ENCODE data around the gene ACVR1B. TPM values are rescaled to one million over a fixed set of nuclear protein-coding genes. Genes with fewer than 3 reads are reported as not detected.

ACVR1B gene
- total and polyA plus RNA-seq, 2 experiments from 2014 or later: 2.4 to 7.5 TPM

DNA sequence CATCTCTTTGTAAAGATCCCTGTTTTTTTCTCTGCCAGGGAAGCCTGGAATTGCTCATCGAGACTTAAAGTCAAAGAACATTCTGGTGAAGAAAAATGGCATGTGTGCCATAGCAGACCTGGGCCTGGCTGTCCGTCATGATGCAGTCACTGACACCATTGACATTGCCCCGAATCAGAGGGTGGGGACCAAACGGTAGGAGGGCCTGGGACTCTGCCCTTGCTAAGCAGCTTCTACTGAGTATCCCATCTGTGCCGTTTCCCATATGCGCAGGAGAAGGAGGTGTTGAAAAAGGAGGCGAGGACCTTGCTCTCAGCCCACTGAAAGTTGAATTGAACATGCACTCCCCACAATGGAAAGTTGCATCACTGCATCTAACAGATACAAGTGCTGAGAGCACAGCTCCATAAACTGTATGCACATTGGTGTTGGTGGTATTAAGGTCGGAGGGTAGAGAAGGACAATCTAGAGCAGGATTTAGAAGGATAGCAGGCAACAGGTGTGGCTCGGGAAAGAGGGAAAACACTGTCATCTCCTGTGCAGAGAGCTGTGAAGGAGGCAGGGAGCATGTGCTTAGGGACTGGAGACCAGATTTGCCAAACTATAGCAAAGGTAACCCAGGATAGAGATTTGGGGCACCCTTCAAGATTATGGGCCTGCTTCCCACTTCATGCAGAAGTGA, 33.8 kb downstream of the ACVR1B start:
- no peak for DNase-seq (ENCODE audit: low spot score)
- H3K4me2 ChIP-seq: no peak overlapping the region
- TF ChIP-seq, protein P1, sequence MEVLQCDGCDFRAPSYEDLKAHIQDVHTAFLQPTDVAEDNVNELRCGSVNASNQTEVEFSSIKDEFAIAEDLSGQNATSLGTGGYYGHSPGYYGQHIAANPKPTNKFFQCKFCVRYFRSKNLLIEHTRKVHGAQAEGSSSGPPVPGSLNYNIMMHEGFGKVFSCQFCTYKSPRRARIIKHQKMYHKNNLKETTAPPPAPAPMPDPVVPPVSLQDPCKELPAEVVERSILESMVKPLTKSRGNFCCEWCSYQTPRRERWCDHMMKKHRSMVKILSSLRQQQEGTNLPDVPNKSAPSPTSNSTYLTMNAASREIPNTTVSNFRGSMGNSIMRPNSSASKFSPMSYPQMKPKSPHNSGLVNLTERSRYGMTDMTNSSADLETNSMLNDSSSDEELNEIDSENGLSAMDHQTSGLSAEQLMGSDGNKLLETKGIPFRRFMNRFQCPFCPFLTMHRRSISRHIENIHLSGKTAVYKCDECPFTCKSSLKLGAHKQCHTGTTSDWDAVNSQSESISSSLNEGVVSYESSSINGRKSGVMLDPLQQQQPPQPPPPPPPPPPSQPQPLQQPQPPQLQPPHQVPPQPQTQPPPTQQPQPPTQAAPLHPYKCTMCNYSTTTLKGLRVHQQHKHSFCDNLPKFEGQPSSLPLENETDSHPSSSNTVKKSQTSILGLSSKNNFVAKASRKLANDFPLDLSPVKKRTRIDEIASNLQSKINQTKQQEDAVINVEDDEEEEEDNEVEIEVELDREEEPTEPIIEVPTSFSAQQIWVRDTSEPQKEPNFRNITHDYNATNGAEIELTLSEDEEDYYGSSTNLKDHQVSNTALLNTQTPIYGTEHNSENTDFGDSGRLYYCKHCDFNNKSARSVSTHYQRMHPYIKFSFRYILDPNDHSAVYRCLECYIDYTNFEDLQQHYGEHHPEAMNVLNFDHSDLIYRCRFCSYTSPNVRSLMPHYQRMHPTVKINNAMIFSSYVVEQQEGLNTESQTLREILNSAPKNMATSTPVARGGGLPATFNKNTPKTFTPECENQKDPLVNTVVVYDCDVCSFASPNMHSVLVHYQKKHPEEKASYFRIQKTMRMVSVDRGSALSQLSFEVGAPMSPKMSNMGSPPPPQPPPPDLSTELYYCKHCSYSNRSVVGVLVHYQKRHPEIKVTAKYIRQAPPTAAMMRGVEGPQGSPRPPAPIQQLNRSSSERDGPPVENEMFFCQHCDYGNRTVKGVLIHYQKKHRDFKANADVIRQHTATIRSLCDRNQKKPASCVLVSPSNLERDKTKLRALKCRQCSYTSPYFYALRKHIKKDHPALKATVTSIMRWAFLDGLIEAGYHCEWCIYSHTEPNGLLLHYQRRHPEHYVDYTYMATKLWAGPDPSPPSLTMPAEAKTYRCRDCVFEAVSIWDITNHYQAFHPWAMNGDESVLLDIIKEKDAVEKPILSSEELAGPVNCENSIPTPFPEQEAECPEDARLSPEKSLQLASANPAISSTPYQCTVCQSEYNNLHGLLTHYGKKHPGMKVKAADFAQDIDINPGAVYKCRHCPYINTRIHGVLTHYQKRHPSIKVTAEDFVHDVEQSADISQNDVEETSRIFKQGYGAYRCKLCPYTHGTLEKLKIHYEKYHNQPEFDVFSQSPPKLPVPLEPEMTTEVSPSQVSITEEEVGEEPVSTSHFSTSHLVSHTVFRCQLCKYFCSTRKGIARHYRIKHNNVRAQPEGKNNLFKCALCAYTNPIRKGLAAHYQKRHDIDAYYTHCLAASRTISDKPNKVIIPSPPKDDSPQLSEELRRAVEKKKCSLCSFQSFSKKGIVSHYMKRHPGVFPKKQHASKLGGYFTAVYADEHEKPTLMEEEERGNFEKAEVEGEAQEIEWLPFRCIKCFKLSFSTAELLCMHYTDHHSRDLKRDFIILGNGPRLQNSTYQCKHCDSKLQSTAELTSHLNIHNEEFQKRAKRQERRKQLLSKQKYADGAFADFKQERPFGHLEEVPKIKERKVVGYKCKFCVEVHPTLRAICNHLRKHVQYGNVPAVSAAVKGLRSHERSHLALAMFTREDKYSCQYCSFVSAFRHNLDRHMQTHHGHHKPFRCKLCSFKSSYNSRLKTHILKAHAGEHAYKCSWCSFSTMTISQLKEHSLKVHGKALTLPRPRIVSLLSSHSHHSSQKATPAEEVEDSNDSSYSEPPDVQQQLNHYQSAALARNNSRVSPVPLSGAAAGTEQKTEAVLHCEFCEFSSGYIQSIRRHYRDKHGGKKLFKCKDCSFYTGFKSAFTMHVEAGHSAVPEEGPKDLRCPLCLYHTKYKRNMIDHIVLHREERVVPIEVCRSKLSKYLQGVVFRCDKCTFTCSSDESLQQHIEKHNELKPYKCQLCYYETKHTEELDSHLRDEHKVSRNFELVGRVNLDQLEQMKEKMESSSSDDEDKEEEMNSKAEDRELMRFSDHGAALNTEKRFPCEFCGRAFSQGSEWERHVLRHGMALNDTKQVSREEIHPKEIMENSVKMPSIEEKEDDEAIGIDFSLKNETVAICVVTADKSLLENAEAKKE (CRISPR knock-in tag; IDR thresholded peaks at IDR 0.05): no peak
- TF ChIP-seq, protein P2, sequence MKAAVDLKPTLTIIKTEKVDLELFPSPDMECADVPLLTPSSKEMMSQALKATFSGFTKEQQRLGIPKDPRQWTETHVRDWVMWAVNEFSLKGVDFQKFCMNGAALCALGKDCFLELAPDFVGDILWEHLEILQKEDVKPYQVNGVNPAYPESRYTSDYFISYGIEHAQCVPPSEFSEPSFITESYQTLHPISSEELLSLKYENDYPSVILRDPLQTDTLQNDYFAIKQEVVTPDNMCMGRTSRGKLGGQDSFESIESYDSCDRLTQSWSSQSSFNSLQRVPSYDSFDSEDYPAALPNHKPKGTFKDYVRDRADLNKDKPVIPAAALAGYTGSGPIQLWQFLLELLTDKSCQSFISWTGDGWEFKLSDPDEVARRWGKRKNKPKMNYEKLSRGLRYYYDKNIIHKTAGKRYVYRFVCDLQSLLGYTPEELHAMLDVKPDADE (IDR thresholded peaks at IDR 0.05): no peak
- TF ChIP-seq, protein P3, sequence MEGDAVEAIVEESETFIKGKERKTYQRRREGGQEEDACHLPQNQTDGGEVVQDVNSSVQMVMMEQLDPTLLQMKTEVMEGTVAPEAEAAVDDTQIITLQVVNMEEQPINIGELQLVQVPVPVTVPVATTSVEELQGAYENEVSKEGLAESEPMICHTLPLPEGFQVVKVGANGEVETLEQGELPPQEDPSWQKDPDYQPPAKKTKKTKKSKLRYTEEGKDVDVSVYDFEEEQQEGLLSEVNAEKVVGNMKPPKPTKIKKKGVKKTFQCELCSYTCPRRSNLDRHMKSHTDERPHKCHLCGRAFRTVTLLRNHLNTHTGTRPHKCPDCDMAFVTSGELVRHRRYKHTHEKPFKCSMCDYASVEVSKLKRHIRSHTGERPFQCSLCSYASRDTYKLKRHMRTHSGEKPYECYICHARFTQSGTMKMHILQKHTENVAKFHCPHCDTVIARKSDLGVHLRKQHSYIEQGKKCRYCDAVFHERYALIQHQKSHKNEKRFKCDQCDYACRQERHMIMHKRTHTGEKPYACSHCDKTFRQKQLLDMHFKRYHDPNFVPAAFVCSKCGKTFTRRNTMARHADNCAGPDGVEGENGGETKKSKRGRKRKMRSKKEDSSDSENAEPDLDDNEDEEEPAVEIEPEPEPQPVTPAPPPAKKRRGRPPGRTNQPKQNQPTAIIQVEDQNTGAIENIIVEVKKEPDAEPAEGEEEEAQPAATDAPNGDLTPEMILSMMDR (conservative IDR thresholded peaks at IDR 0.05; ENCODE audit: low read depth in 2 of 2): no peak
- TF ChIP-seq CREB1 (CRISPR knock-in tag; IDR thresholded peaks at IDR 0.05; ENCODE audit: low read depth): no peak
- no peak for TF ChIP-seq ZNF331 (CRISPR knock-in tag; IDR thresholded peaks at IDR 0.05; ENCODE audit: low read depth)
- no peak for TF ChIP-seq EZH2 (IDR thresholded peaks at IDR 0.05; ENCODE audit: low read depth, unreplicated experiment)
- TF ChIP-seq STAT1 (IDR thresholded peaks at IDR 0.05; ENCODE audit: unreplicated experiment): no peak
- TF ChIP-seq EZH2phosphoT487 (IDR thresholded peaks at IDR 0.05; ENCODE audit: unreplicated experiment): no peak
- TF ChIP-seq NANOG (IDR thresholded peaks at IDR 0.05; ENCODE audit: borderline replicate concordance): no peak
- TF ChIP-seq POLR2AphosphoS5 (IDR thresholded peaks at IDR 0.05; ENCODE audit: low read depth): no peak
- TF ChIP-seq, protein P4, sequence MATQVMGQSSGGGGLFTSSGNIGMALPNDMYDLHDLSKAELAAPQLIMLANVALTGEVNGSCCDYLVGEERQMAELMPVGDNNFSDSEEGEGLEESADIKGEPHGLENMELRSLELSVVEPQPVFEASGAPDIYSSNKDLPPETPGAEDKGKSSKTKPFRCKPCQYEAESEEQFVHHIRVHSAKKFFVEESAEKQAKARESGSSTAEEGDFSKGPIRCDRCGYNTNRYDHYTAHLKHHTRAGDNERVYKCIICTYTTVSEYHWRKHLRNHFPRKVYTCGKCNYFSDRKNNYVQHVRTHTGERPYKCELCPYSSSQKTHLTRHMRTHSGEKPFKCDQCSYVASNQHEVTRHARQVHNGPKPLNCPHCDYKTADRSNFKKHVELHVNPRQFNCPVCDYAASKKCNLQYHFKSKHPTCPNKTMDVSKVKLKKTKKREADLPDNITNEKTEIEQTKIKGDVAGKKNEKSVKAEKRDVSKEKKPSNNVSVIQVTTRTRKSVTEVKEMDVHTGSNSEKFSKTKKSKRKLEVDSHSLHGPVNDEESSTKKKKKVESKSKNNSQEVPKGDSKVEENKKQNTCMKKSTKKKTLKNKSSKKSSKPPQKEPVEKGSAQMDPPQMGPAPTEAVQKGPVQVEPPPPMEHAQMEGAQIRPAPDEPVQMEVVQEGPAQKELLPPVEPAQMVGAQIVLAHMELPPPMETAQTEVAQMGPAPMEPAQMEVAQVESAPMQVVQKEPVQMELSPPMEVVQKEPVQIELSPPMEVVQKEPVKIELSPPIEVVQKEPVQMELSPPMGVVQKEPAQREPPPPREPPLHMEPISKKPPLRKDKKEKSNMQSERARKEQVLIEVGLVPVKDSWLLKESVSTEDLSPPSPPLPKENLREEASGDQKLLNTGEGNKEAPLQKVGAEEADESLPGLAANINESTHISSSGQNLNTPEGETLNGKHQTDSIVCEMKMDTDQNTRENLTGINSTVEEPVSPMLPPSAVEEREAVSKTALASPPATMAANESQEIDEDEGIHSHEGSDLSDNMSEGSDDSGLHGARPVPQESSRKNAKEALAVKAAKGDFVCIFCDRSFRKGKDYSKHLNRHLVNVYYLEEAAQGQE (IDR thresholded peaks at IDR 0.05; ENCODE audit: unreplicated experiment): no peak
- no peak for TF ChIP-seq JUNB (IDR thresholded peaks at IDR 0.05; ENCODE audit: unreplicated experiment)
- no peak for TF ChIP-seq ZNF114 (CRISPR knock-in tag; IDR thresholded peaks at IDR 0.05)
- Mint-ChIP-seq H3K9me3 (no peaks in the 10 kb centered on the region), H3K4me3 (no peak overlapping the region), H3K27ac (no peak overlapping the region), H3K36me3 (ENCODE audit: low read depth) (peaks cover 27% of the 10 kb centered on the region), H3K27me3 (ENCODE audit: insufficient read depth, low read depth, poor library complexity) (peaks cover 2% of the 10 kb centered on the region), H3K4me1 (no peaks in the 10 kb centered on the region)
- no peak for ATAC-seq
- no peak overlapping the region for H3K4me3 ChIP-seq
- H4K20me1 ChIP-seq (replicated peaks; ENCODE audit: insufficient read depth): peaks cover 3% of the 10 kb centered on the region; the same call in 1 of the 2 replicates
- no peaks in the 10 kb centered on the region for H3K4me1 ChIP-seq (ENCODE audit: insufficient read depth)
- no peaks in the 10 kb centered on the region for H3F3A ChIP-seq (replicated peaks; ENCODE audit: low read depth)
- H3K27ac ChIP-seq (ENCODE audit: low read depth): no peak overlapping the region
- H3K36me3 ChIP-seq (ENCODE audit: insufficient read depth): no peaks in the 10 kb centered on the region
- H3K9me2 ChIP-seq (ENCODE audit: insufficient read depth): no peaks in the 10 kb centered on the region
- H2AFZ ChIP-seq: no peak overlapping the region
- no peaks in the 10 kb centered on the region for H3K79me2 ChIP-seq (replicated peaks; ENCODE audit: insufficient read depth)
- no peaks in the 10 kb centered on the region for H3K27me3 ChIP-seq (ENCODE audit: insufficient read depth)

Measured in GM23338 (cell line).